ENCODE results near the gene ANKMY1. TPM values are rescaled to one million over a fixed set of nuclear protein-coding genes. Genes with fewer than 3 reads are reported as not detected.

The ANKMY1 gene
- total RNA-seq, 1 experiment from 2014 or later, result 85.7 TPM

- H3K4me2 ChIP-seq, result no peak overlapping the region
- TF ChIP-seq CTCF (conservative IDR thresholded peaks at IDR 0.05) (no peak), EZH2 (IDR thresholded peaks at IDR 0.05; ENCODE audit: low read depth) (no peak)
- ChIA-PET CTCF (interaction anchor here (0.6 kb wide), 1 partner anchor 513 kb away, joined by 3 read pairs; no protein-coding TSS in a partner anchor), POLR2A (ENCODE audit: unreplicated experiment) (no interaction called here)
- H3K4me1 ChIP-seq (replicated peaks; ENCODE audit: insufficient read depth), result peaks cover 27% of the 10 kb centered on the region
- no peak overlapping the region for H3K4me3 ChIP-seq
- intact Hi-C loops (cut with micrococcal nuclease; ENCODE audit: unreplicated experiment), result no loop called here
- peaks cover 86% of the 10 kb centered on the region for H4K20me1 ChIP-seq (ENCODE audit: insufficient read depth)
- H3K9me2 ChIP-seq (ENCODE audit: insufficient read depth), result no peaks in the 10 kb centered on the region
- peaks cover 9% of the 10 kb centered on the region for H3K36me3 ChIP-seq (ENCODE audit: low read depth)
- H3K79me2 ChIP-seq (ENCODE audit: low read depth), result peaks cover 60% of the 10 kb centered on the region
- peaks cover 9% of the 10 kb centered on the region for H3F3A ChIP-seq (ENCODE audit: insufficient read depth, low read depth)
- BruUV-seq (replicated peaks), result no TSS peak
- H2AFZ ChIP-seq, result no peak overlapping the region
- no peaks in the 10 kb centered on the region for H3K9me3 ChIP-seq (ENCODE audit: insufficient read depth, low read depth)
- H3K27ac ChIP-seq, result no peak overlapping the region
- no peaks in the 10 kb centered on the region for H3K27me3 ChIP-seq (ENCODE audit: insufficient read depth, low read depth)
- no peak for DNase-seq
Observed at GRCh38 chr2:240573516-240574385, 16.0 kb upstream of the ANKMY1 start.

GRCh38 chr2:240573071-240573515 is 15.3 kb upstream of the ANKMY1 start:
- ChIA-PET POLR2A (ENCODE audit: unreplicated experiment) (no interaction called here), CTCF (interaction anchor here (0.6 kb wide), 1 partner anchor 512 kb away, joined by 3 read pairs; no protein-coding TSS in a partner anchor)
- no peak overlapping the region for H3K4me3 ChIP-seq
- TF ChIP-seq EZH2 (IDR thresholded peaks at IDR 0.05; ENCODE audit: low read depth) (no peak), CTCF (conservative IDR thresholded peaks at IDR 0.05) (no peak)
- intact Hi-C loops (cut with micrococcal nuclease; ENCODE audit: unreplicated experiment), result no loop called here
- H3F3A ChIP-seq (ENCODE audit: insufficient read depth, low read depth), result peaks cover 3% of the 10 kb centered on the region
- H3K4me1 ChIP-seq (replicated peaks; ENCODE audit: insufficient read depth), result peaks cover 20% of the 10 kb centered on the region
- H3K27ac ChIP-seq, result no peak overlapping the region
- no peak for DNase-seq
- peaks cover 80% of the 10 kb centered on the region for H4K20me1 ChIP-seq (ENCODE audit: insufficient read depth)
- no peak overlapping the region for H2AFZ ChIP-seq
- H3K4me2 ChIP-seq, result no peak overlapping the region
- H3K27me3 ChIP-seq (ENCODE audit: insufficient read depth, low read depth), result no peaks in the 10 kb centered on the region
- peaks cover 9% of the 10 kb centered on the region for H3K36me3 ChIP-seq (ENCODE audit: low read depth)
- peaks cover 53% of the 10 kb centered on the region for H3K79me2 ChIP-seq (ENCODE audit: low read depth)
- H3K9me3 ChIP-seq (ENCODE audit: insufficient read depth, low read depth), result no peaks in the 10 kb centered on the region
- H3K9me2 ChIP-seq (ENCODE audit: insufficient read depth), result no peaks in the 10 kb centered on the region
- BruUV-seq (replicated peaks), result no TSS peak

- no peak overlapping the region for H3K4me2 ChIP-seq
- POLR2A ChIA-PET (ENCODE audit: unreplicated experiment), result no interaction called here
- no peaks in the 10 kb centered on the region for H3K9me3 ChIP-seq (ENCODE audit: insufficient read depth, low read depth)
- no TSS peak for BruUV-seq (replicated peaks)
- no peak overlapping the region for H2AFZ ChIP-seq
- CTCF ChIA-PET, result no interaction called here
- TF ChIP-seq EZH2 (IDR thresholded peaks at IDR 0.05; ENCODE audit: low read depth), result no peak
- no peak for TF ChIP-seq CTCF (conservative IDR thresholded peaks at IDR 0.05)
- H3K9me2 ChIP-seq (ENCODE audit: insufficient read depth), result no peaks in the 10 kb centered on the region
- H3K79me2 ChIP-seq (ENCODE audit: low read depth), result peaks cover 47% of the 10 kb centered on the region
- no peaks in the 10 kb centered on the region; the same call in none of the 2 replicates for H3F3A ChIP-seq (ENCODE audit: insufficient read depth, low read depth)
- intact Hi-C loops (cut with micrococcal nuclease; ENCODE audit: unreplicated experiment), result no loop called here
- H3K4me1 ChIP-seq (replicated peaks; ENCODE audit: insufficient read depth), result peaks cover 18% of the 10 kb centered on the region
- no peak overlapping the region for H3K27ac ChIP-seq
- peaks cover 73% of the 10 kb centered on the region for H4K20me1 ChIP-seq (ENCODE audit: insufficient read depth)
- H3K36me3 ChIP-seq (ENCODE audit: low read depth), result peaks cover 9% of the 10 kb centered on the region
- H3K27me3 ChIP-seq (ENCODE audit: insufficient read depth, low read depth), result no peaks in the 10 kb centered on the region
- H3K4me3 ChIP-seq, result no peak overlapping the region
- no peak for DNase-seq
Observed at GRCh38 chr2:240572141-240573031, 14.6 kb upstream of the ANKMY1 start.
